NCI-H345 treated with DMSO at 0.1 percent for 48 hours (cell line): ENCODE data around the gene UTP25.

Experiments
- DNase-seq: peaks from one replicate; lab custom pipeline; 2025; ENCODE audit not compliant: unreplicated experiment; lab: John Stamatoyannopoulos, UW

Gene UTP25

DNA sequence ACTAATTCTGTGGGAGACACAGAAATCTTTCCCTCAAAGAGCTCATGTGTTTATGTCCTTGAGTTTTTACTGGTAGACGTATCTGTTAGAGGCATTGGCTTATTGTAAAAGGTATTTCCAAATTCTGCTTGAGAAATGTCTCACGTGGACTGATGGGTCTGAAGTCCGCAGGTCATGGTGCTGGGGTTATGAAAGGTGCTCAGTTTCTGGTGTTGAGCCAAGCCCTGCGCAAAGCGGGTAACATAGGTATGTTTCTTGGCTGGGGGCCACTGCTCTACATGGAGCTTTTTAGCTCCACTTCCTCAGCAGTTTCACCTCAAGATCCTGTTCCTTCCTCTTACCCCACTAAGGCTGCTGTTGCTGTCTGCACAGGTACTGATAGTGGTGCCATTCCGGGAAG lies 10.8 kb downstream of the UTP25 start:
- no peak for DNase-seq

DNA sequence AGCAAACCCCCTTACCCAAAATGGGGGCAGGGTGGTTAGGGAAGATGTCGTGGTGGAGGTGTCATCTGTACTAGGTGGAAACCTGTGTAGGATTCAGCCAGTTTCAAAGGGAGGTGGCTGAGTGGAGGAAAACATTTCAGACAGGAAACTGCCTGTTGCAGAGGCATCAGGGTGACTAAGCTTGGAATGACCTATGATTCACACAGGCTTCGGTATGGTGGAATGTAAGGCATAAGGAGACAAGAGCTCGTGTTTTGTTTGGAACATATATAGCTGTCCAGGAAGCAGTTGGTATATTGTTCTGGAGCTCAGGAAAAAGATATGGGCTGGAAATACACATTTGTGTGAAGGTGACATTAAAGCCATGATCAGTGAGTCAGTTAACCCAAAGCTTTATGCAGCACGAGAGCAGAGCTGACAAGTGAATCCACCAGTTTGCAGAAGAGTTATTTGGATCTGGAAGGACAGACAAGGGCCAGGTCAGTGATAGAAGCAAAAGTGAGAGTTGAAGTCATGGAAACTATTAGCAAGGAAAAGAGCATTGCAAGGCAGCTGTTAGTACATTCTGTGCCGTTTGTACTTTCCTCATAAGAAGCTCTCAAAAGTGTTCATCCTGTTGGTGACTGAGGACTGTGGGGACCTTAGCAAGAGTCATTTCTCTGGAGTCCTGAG lies 12.2 kb downstream of the UTP25 start:
- no peak for DNase-seq

DNA sequence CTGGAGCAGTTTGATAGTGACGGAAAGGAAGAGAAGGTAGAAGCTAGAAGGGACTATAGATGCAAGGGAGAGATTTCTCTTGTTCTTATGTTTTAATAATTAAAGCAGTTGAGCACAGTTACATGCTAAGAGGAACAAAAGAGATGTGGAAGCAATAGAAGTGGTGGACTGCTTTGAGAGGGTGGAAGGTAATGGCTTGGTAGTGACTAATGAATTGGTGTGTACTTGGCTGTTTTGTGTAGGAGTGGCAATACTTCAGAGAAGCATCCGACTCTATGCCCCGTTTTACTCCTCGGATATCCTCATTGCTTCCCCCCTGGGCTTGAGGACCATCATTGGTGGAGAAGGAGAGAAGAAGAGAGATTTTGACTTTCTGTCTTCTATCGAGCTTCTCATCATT lies 12.8 kb downstream of the UTP25 start:
- DNase-seq, result no peak

DNA sequence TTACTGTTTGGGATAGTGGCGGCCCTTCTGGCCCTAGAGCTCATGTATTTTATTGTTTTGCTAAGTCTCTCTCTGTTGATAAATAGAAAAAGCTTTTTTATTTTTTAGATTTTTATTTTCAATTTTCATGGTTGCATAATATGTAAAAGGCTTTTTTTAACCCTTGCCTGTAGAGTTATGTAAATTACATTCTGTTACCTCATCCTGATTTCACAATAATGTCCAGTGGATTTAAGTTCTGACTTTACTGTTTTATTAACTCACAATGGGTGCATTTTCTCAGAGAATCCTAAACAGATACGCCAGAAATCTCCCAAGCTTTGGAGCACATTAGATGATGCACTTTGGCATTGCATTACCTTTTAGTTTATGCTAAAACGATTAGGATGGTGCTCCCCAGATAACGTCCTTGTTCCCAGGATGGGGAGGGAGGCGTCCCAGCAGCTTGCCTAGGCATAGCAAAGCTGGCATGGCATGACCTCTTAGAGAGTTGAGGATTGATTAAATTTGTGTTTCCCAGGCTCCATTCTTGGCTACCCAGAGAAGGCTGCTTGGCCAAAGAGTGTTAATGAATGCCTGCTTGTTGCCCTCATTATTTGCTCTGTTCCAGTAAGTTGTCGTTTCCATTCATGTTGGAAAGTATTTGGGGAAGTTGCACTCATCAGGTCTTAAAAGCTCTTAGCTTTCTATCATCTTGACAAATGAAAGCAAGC lies 17.1 kb downstream of the UTP25 start:
- DNase-seq, result no peak

DNA sequence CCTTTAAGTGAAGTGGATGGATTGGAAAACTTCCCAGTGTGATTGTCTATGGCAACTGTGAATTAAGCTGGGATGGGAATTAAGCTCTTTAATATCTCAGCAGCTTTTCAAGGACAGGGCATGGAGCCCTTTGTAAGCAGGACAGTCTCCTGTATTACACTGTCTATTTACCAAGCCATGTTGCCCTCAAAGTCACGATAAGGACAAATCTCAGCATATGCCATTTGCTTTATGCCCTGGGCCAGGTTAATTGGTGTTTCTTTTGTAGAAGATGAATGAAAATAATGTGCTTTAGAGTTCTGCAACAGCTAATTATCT lies 17.6 kb downstream of the UTP25 start:
- peak; percentile 85 for DNase-seq

DNA sequence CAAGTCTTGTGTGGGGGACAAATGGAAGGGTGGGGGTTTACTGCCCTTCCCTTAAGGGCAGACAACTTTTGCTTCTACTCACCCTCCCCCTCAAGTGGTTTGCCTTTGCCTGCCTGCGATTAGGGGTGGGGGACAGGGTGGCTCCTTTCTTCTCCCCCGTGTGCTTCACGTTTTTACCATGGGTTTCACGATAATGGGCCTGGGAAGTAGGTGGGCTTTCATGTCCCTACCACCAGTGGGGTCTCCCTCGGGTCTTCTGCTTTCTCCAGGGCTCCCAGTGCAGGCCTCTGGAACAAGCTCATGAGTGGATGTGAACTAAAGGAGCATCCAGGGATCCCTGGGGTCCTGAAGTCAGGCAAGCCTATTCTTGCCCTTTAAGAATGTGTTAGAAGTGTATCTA lies 21.6 kb downstream of the UTP25 start:
- no peak for DNase-seq

DNA sequence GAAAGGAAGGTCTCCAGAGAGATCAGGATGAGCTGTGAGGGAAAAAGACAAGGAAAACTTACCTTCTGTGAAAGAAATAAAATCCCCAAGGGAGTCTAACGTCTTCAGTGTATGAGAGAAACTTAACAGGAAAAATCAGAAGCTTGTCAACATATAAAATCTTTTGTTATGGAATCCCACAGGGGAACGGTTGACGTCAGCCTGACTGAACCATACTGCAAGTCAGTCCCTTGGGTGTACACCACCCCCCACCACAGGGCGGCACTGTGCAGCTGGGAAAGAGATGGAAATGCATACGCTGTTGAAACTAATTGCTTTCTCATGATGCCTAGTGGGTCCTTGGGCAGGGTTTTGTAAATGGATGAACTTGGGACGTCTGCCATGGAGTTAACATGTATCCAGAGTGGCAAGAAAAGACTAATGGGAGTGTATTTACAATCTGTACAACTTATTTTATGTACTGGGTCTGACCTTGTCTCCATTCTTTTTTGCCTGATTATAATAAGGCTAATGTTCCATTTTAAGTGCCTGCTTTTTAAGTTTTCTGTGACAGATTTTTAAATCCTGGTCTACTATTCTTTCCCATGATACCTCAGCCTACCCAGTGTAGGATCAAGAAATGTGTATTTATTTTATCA lies 22.7 kb downstream of the UTP25 start:
- no peak for DNase-seq

DNA sequence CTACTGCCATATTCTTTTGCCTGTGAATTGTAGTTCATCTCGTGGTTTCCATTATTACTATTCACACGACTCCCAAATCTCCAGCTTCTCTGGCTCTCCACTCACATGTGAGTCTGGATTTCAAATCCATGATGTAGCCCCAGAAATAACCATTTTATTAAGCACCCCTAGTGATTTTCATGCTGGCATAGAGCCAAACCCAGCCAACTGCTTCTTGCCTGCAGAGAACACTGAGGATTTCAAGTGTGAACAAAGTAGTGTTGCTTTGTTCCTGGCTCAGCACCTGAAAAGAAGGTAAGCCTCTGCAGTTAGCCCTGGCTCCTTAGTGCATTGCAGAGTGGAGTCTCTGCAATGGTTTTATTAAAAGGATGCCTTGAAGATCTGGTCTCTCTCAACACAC lies 25.9 kb downstream of the UTP25 start:
- no peak for DNase-seq

DNA sequence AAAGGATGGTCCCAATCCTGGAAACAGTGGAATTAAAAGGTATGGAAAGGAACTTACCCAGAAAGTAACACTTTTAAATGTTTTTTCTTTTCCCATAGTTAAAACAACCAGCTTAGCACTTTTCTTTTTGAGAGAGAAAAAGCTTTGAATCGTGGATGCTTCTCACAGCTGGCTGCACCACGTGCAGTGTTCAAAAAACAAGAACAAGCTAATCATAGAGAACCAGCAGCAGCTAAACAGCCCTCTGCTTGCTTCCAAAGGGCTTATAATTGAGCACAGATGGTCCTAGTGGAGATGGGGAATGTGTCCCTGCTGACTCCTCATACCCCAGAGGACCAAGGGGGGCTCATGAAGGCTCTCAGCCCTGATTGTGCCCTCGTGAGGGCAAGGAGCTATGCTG lies 26.4 kb downstream of the UTP25 start:
- DNase-seq, result no peak

DNA sequence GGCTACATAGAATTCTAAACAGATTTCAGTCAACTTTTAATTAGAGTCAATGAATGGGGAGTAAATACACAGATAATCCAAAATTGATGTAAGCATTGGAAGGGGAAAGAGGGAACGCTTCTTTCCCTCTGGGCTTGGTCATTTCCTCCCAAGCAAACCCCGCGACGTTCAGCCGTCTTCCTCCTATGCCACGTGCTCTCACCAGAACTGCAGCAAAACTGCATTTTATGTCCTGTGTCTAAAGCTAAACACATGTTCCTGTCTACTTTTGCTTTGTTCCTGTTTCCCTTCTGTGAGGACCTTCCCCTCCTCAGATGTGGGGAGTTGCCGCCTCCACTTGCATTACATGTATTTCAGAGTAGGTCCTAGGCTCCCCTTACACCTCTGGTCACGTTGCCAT lies 27.2 kb downstream of the UTP25 start:
- no peak for DNase-seq

DNA sequence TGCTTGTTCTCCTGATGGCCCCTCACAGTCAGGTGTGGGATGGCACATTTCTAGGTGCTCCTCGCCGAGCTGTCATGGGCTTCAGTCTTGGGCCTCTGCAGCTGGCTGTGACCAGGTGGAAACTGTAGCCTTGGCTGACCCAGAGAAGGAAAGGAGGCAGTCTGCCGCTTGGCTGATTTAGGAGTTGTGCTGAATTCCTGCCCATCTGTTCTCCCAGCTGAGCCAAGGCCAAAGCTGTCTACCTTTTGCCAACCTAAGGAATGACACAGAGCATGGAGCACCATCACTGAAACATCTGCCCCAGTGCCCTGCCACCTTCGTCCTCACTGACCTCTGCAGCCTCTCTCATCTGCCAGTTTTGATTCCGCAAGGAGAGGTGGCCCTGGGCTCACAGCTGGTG lies 27.9 kb downstream of the UTP25 start:
- no peak for DNase-seq

DNA sequence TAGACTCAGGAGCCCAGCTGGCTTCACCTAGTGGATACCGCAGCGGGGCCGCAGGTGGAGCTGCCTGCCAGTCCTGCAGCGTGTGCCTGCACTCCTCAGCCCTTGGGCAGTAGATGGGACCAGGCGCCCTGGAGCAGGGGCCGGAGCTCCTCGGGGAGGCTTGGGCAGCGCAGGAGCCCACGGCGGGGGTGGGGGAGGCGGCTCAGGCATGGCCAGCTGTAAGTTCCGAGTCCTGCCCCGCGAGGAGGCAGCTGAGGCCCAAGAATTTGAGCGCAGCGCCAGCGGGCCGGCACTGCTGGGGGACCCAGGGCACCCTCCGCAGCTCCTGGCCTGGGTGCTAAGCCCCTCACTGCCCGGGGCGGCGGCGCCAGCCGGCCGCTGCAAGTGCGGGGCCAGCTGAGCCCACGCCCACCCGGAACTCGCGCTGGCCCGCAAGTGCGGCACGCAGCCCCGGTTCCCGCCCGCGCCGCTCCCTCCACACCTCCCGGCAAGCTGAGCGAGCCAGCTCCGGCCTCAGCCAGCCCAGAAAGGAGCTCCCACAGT lies 30.9 kb downstream of the UTP25 start:
- DNase-seq, result no peak

DNA sequence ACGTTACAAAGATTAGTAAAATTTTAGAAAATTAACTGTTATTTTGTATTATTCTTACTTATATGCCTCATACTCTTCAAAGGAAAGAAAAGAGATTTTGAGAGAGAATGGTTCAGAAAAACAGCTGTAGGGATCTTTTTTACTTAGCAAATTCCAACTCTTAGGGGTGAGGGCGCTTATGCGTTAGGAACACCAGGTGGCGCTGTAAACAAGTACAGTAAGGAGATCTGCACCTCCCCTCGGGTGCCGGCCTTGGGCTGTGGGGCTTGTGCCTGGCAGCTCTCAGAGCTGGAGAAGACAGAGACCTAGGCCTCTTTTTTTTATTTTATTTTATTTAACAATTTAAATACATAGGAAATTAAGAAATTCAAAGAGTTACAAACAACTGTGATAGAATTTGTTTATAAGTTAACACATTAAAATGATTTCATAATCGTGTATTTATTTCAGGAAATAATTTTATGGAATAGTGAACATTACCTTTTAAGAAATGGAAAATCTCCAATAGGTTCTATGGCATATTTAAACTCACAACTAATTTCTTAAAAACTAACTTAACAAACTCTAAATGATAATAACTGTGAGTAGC lies 32.6 kb downstream of the UTP25 start:
- DNase-seq, result peak; percentile 72

DNA sequence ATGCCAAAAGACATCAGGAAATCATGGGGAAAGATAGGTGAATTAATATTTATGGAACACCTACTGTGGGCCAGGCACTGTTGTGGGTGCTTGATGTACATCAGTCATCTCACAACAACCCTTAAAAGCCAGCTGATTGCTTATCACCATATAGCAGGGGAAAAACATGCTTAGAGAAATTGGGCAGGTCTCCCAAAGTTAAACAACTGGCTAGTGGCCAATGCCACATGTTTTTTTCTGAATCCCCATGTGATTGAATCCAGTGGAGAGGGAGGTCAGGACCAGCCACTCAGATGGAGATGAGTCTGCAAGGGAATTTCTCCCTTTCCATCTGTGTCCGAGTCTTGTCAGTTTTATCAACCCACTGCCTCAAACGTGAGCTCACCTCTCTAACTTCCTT lies 33.5 kb downstream of the UTP25 start:
- DNase-seq, result no peak

DNA sequence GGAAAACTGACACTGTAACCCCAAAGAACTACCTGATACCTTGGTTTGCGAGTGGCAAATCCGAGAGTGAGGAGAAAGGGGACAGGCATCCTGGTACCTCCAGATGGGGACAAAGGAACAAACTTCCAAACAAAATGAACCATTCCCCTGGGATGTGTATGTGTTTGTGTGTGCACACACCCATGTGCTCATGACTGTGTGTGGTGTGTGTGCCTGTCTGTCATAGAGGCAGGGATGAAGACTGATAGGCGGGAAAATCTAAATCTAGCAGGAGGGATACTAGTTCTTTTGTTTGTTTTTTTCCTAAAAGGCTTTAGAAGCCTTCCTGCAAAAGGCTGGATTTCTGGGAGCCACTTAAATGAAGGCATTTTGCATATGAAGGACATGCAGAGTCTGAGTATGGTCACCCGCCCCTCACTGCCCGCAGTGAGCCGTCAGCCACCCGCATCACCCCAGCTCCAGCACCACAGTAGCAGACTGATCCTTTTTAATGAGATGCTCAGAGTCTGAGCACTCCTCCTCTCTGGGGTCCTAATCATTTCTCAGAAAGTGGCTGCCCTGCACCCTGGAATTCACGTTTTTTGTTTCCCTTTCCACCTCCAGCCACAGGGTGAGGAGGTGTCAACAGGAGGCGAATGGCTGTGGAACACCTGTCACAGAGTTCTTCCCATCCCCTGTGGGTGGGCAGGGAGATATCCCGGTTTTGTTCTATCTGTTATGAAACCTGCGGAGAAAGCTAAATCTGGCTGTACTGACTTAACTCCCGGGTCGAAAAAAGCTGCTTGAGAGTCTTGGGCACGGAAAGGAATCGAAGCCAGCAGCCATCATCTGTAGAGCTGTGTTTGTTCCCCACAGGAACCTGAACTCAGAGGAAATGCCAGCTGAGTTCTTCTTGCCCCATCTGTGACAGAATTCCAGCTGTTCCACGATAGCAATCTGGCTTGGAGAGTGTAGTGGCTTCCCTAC lies 34.9 kb downstream of the UTP25 start:
- DNase-seq, result no peak

DNA sequence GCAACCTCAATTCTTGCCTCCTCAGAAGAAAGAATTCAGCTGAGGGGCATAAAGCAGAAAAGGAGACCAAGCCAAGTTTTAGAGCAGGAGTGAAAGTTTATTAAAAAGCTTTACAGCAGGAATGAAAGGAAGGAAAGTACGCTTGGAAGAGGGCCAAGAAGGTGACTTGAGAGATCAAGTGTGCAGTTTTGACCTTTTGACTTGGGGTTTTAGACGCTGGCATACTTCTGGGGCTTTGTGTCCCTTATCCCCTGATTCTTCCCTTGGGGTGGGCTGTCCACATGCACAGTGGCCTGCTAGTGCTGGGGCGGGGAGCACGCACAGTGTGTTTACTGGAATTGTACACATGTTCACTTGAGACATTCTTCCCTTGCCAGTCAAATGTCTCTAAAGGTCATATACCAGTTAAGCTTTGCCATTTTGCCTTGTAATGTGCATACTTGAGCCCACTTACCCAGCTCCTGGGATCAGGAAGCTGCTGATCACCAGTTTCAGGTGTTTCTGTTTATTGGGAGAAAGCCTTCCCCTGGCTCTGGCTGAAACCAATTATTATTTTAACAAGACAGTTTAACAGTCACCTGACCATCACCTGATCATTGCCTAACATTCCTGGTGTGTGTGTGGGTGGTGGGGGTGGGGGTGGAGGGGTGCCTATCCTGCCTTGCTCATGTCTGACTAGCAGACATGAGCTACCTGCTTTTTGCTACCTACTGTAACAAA lies 36.2 kb downstream of the UTP25 start:
- DNase-seq, result no peak

DNA sequence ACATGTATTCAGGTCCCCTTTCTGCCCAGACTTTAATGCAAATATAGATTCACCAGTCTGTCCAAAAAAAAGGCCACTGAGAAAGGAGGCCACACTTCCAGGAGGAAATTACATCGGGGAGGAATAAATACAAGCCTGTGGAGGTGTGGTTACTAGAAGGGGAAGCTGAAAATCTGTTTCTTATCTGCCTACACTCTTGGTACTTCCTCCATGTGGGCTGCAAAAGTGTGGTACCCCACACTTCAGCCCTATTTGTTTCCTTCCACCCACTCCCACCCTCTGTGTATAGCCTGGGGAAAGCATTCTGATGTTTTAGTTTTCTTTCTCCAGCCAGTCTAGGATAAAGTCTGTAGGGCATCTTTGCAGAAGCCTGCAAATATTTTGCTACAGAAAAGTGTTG lies 38.4 kb downstream of the UTP25 start:
- no peak for DNase-seq

DNA sequence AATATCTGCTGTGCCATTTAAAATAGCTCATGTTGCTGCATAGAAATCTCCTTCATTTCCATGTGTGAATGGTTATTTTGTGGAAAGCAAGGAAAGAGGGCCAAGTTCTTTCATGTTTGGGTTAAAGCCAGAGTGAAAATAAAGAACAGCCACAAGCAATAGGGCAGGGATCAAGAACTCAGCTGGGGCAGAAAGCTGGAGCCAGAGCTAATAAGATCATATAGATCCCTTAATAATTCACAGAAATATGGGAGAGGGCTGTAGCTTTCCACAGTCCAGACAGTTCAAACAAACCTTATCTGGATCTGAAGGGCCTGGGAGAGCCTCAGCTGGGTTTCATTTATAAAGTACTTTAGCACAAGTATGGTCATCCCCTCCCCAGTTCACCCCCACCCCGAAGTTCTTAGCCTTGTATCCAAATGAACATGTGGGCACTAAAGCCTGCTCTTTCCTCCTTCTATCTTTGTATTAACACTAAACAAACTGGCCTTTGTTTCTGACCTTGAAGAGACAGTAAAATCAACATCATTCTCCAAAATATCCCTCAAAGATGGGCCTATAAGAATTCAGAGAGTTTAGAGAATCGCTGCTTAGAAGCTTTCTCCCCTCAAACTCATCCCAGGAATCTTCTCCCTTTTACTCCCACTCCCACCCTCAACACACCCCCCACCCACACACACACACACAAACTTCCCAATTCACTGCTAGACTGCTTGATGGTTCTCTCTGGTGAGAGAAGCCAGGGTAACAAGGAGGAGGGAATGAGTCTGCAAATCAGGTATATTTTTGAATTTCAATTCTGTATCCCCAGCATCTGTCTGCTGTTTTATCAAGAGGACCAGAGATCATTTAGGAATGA lies 41.7 kb downstream of the UTP25 start:
- no peak for DNase-seq

DNA sequence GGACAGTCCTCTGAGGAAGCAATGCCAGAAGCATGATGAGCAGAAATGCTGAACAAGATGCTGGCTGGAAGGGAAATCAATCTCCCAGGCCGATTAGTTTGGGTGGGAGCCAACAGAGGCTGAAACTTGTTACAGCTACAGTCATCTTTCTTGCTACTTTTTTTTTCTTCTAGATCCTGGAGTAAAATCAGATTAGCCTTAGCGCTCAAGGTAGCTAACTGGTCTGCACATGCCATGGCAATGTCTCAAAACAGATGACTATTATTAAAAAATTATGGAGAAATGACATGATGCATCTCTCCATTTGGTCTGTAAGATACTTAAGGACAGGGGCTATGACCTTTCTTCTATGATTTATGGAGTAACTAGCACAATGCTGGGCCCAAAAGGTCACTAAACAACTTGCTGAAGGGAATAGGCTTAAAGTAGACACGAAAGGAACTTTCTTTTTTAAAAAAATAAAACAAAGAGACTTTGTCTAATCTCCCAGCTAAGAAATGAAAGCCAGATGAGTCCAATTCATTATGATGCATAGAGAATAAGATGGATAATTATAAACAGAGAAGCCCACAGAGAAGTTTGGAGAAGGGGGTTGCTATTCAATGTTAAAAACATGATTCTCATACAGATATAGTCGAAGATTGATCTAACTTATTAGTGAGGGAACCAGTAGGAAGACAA lies 42.5 kb downstream of the UTP25 start:
- DNase-seq, result no peak
